Endothelial cell of umbilical vein (primary cell): ENCODE results near the gene PLXND1. TPM values are rescaled to one million over a fixed set of nuclear protein-coding genes. Genes with fewer than 3 reads are reported as not detected.
A peak's percentile ranks its signal among the peaks of the same experiment; 100 is the strongest.

Experiments
- Bru-seq: library from RNA; stranded (reverse); fragments of 400-500 nt; gene quantifications from one replicate; lab custom pipeline; 2021; lab: Mats Ljungman, UMichigan
- BruChase-seq, 2 experiments: library from RNA; stranded (reverse); fragments of 400-500 nt; gene quantifications; one replicate each; lab custom pipeline; 2021; lab: Mats Ljungman, UMichigan
- BruUV-seq: library from RNA; stranded (reverse); fragments of 400-500 nt; replicated peaks from 2 replicates; lab custom pipeline; 2021; lab: Mats Ljungman, UMichigan
- CTCF ChIA-PET: fragments of 300-600, 350-600 bp; sonication (Branson Sonifier 250); formaldehyde crosslinking; loops from one replicate; lab custom pipeline; 2021; ENCODE audit warnings: antibody characterized with exemption, inconsistent platforms; lab: Charles Lee
- POLR2A ChIA-PET: fragments of 300-600, 350-600 bp; sonication (Branson Sonifier 250); formaldehyde crosslinking; loops from one replicate; lab custom pipeline; 2021; ENCODE audit warnings: antibody characterized with exemption, inconsistent platforms; lab: Charles Lee
- DNase-seq: peaks from one replicate; pipeline ENCODE4 v3.0.0-alpha.2; 2011; ENCODE audit warnings: low read depth, low spot score
- FAIRE-seq: peaks from 2 replicates; lab custom pipeline; 2011; peaks lifted over from hg19 to GRCh38; lab: Jason Lieb, UNC
- H2AFZ ChIP-seq: 2 replicates; pipeline ENCODE4 v1.6.0; 2012; ENCODE audit warnings: low read depth, low read length, control low read depth, inconsistent platforms
- H3K27ac ChIP-seq: 2 replicates; pipeline ENCODE4 v1.5.1; 2011; ENCODE audit warnings: low read depth, mild to moderate bottlenecking, control low read depth, low read length, moderate library complexity; ENCODE audit not compliant: insufficient read depth
- H3K27me3 ChIP-seq, 2 experiments: 2 replicates each; pipeline versions ENCODE4 v1.6.0 to v1.6.1; 2011; ENCODE audit warnings: low read length in 2 of 2, mixed read lengths in 1 of 2; ENCODE audit not compliant: control insufficient read depth in 2 of 2, insufficient read depth in 2 of 2
- H3K36me3 ChIP-seq, 2 experiments: 2 replicates in 1 of 2; 3 replicates in 1 of 2; pipeline ENCODE4 v1.5.1; 2011; ENCODE audit warnings: low read length in 2 of 2, mild to moderate bottlenecking in 1 of 2, moderate library complexity in 1 of 2; ENCODE audit not compliant: control insufficient read depth in 2 of 2, insufficient read depth in 2 of 2; ENCODE audit errors: extremely low read depth in 1 of 2
- H3K4me1 ChIP-seq: 3 replicates; pipeline ENCODE4 v1.5.1; 2011; ENCODE audit warnings: mild to moderate bottlenecking, low read length; ENCODE audit not compliant: control insufficient read depth, insufficient read depth; ENCODE audit errors: extremely low read depth
- H3K4me2 ChIP-seq: 2 replicates; pipeline ENCODE4 v1.6.1; 2011; ENCODE audit warnings: low read length, control low read depth, mixed read lengths; ENCODE audit not compliant: insufficient read depth
- H3K4me3 ChIP-seq, 3 experiments: fragments of 200-600 bp in 1 of 3; sonication (generic), shearing (Covaris generic) in 1 of 3; replicated peaks in 1 of 3; 2 replicates each; pipeline ENCODE4 v1.5.1; 2011 to 2016; ENCODE audit warnings: control low read depth in 3 of 3, low read length in 3 of 3, mild to moderate bottlenecking in 2 of 3, inconsistent platforms in 1 of 3, low read depth in 1 of 3, moderate library complexity in 1 of 3; ENCODE audit not compliant: insufficient read depth in 1 of 3
- H3K79me2 ChIP-seq: 2 replicates; pipeline ENCODE4 v1.6.0; 2012; ENCODE audit warnings: low read length, inconsistent platforms; ENCODE audit not compliant: control insufficient read depth, insufficient read depth
- H3K9ac ChIP-seq: replicated peaks from 2 replicates; pipeline ENCODE3; 2011; ENCODE audit warnings: low read length, control low read depth; ENCODE audit not compliant: insufficient read depth; ENCODE audit errors: extremely low read depth
- H3K9me1 ChIP-seq: replicated peaks from 3 replicates; pipeline ENCODE4 v1.6.0; 2011; ENCODE audit warnings: mild to moderate bottlenecking, low read length; ENCODE audit not compliant: control insufficient read depth, insufficient read depth; ENCODE audit errors: extremely low read depth
- H3K9me3 ChIP-seq: replicated peaks from 2 replicates; pipeline ENCODE4 v1.5.1; 2012; ENCODE audit warnings: low read length, inconsistent platforms; ENCODE audit not compliant: control insufficient read depth, insufficient read depth
- H4K20me1 ChIP-seq: replicated peaks from 2 replicates; pipeline ENCODE3; 2011; ENCODE audit warnings: mild to moderate bottlenecking, low read length; ENCODE audit not compliant: control insufficient read depth, insufficient read depth; ENCODE audit errors: extremely low read depth
- EZH2 ChIP-seq: IDR thresholded peaks from 2 replicates; pipeline ENCODE4 v1.6.1; 2012; ENCODE audit warnings: borderline replicate concordance, low read depth, mild to moderate bottlenecking, moderate library complexity, low read length, inconsistent platforms; ENCODE audit not compliant: severe bottlenecking
- GATA2 ChIP-seq: IDR thresholded peaks from 2 replicates; pipeline ENCODE4 v1.7.0; 2011; ENCODE audit warnings: low read depth, mild to moderate bottlenecking, moderate library complexity, mixed read lengths, low read length; ENCODE audit not compliant: insufficient read length, insufficient read depth
- MYC ChIP-seq: IDR thresholded peaks from one replicate; pipeline ENCODE4 v1.6.1; 2011; ENCODE audit warnings: mild to moderate bottlenecking, low read depth, low read length
- POLR2A ChIP-seq: IDR thresholded peaks from 2 replicates; pipeline ENCODE4 v1.6.1; 2012; ENCODE audit warnings: low read depth, mild to moderate bottlenecking, control low read depth, low read length
- POLR2AphosphoS5 ChIP-seq: IDR thresholded peaks from 2 replicates; pipeline ENCODE4 v1.6.1; 2012; ENCODE audit warnings: low read depth, mild to moderate bottlenecking, control low read depth, low read length, moderate library complexity; ENCODE audit not compliant: insufficient read depth
- dilution Hi-C: fragments of 300-500 bp; cut with MboI; formaldehyde crosslinking; loops from one replicate; pipeline ENCODE4 v1.15.0; 2019; ENCODE audit warnings: low sequenced_read_pairs; ENCODE audit not compliant: extremely low pct_ligation_motif_present
- intact Hi-C: fragments of 100-400 bp; cut with micrococcal nuclease; formaldehyde crosslinking; loops from one replicate; pipeline ENCODE4 v1.10.0; 2022
- long read RNA-seq: library from polyadenylated mRNA; stranded (forward); transcript quantifications from one replicate; pipeline ENCODE4 v2.0.0, GENCODE V29; 2021
- polyA minus RNA-seq, 3 experiments: library from RNA; depleted of rRNA, polyadenylated mRNA; stranded (reverse); fragments of >200 nt; gene quantifications; 1 replicate in 1 of 3; 2 replicates in 2 of 3; pipeline ENCODE4 v1.2.3, GENCODE V29; 2011
- polyA plus RNA-seq, 4 experiments: library from polyadenylated mRNA; depleted of rRNA in 3 of 4; stranded (reverse) in 3 of 4; unstranded in 1 of 4; fragments of >200 nt; gene quantifications; 2 replicates each; pipeline versions ENCODE4 v1.2.1 to v1.2.3, GENCODE V29; 2011 to 2012; ENCODE audit warnings: missing spikeins in 1 of 4
- total RNA-seq: library from RNA; stranded (reverse); gene quantifications from 2 replicates; pipeline ENCODE4 v1.2.3, GENCODE V29; 2021
- TF ChIP-seq, protein P1 (sequence below): IDR thresholded peaks from 2 replicates; pipeline ENCODE4 v1.6.1; 2011; ENCODE audit not compliant: insufficient read depth, insufficient read length

PLXND1 gene, protein sequence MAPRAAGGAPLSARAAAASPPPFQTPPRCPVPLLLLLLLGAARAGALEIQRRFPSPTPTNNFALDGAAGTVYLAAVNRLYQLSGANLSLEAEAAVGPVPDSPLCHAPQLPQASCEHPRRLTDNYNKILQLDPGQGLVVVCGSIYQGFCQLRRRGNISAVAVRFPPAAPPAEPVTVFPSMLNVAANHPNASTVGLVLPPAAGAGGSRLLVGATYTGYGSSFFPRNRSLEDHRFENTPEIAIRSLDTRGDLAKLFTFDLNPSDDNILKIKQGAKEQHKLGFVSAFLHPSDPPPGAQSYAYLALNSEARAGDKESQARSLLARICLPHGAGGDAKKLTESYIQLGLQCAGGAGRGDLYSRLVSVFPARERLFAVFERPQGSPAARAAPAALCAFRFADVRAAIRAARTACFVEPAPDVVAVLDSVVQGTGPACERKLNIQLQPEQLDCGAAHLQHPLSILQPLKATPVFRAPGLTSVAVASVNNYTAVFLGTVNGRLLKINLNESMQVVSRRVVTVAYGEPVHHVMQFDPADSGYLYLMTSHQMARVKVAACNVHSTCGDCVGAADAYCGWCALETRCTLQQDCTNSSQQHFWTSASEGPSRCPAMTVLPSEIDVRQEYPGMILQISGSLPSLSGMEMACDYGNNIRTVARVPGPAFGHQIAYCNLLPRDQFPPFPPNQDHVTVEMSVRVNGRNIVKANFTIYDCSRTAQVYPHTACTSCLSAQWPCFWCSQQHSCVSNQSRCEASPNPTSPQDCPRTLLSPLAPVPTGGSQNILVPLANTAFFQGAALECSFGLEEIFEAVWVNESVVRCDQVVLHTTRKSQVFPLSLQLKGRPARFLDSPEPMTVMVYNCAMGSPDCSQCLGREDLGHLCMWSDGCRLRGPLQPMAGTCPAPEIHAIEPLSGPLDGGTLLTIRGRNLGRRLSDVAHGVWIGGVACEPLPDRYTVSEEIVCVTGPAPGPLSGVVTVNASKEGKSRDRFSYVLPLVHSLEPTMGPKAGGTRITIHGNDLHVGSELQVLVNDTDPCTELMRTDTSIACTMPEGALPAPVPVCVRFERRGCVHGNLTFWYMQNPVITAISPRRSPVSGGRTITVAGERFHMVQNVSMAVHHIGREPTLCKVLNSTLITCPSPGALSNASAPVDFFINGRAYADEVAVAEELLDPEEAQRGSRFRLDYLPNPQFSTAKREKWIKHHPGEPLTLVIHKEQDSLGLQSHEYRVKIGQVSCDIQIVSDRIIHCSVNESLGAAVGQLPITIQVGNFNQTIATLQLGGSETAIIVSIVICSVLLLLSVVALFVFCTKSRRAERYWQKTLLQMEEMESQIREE (N-terminal part only)
- total RNA-seq (834 and 860 TPM in 2 replicates), polyA plus RNA-seq (300 and 332 TPM in 2 replicates), polyA minus RNA-seq (583 and 647 TPM in 2 replicates), Bru-seq, nascent RNA (percentile 89 among the genes with signal in this experiment), BruChase-seq, experiment 1, labeled RNA remaining after a 6-hour chase (percentile 97 among the genes with signal in this experiment), BruChase-seq, experiment 2, labeled RNA remaining after a 2-hour chase (percentile 97 among the genes with signal in this experiment)
- polyA plus RNA-seq (2011; cell fraction: cytosol; rRNA removed): 436 and 495 TPM in 2 replicates
- polyA plus RNA-seq (2011; cell fraction: nucleus; rRNA removed): 1,145 and 1,490 TPM in 2 replicates
- polyA plus RNA-seq (2012): 463 and 559 TPM in 2 replicates
- polyA minus RNA-seq (2011; cell fraction: cytosol; rRNA and poly(A)+ RNA removed): 21.9 TPM
- polyA minus RNA-seq (2011; cell fraction: nucleus; rRNA and poly(A)+ RNA removed): 454 and 479 TPM in 2 replicates
- long read RNA-seq, full-length matches to known transcripts: 30 of 925 reads
- long read RNA-seq, partial matches to known transcripts: 144 of 925 reads
- long read RNA-seq, other reads (novel, unspliced or antisense): 751 of 925 reads

DNA sequence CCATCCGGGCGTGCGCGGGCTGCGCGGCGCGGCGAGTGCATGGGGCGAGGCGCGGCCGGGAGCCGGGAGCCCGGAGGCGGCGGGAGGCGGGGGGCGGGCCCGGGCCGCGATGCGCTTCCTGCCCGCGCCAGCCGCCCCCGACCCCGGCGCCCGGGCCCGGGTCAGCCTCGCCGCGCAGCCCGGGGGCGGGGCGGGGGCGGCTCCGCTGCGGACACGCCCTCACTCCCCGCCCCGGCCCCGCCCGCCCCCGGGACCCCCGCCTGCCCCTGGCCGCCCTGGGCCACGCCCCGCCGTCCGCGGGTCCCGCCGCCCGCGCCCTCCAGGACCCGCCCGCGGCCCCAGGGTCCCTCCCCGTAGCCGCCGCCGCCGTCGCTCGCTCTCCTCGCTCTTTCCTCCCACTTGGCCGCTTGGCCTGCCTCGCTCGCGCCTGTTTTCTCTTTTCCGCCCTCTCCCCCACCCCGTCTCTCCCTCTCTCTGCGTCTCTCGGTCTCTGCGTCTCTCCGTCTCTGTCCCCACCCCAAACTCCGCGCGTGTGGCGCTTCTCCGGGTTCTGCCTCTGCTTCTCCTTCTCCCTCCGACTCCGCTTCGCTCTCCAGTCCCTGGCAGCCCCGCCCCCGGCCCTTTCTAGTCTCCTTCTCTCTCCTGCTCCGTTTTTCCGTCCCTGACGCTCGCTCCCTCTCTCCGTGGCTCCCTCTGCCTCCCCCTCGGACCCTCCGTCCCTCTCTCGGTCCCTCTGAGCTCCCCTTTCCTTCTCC, at the start of gene PLXND1:
Gene PLXND1, minus strand, starts transcription at position 41 of the 755 bp plus-strand sequence. Its CDS starts 37 bp downstream, at position 4.
- CTCF ChIA-PET: interaction anchor here (1.6 to 4.0 kb wide), 6 partner anchors 10 to 117 kb away, joined by 9 to 33 read pairs (median 14); no protein-coding TSS in a partner anchor
- peak; percentile 86 for FAIRE-seq

More for the DNA sequence above, at the start of gene PLXND1:
- no peaks in the 10 kb centered on the region for H3K36me3 ChIP-seq
- peak within 1 kb of the TSS; percentile 15 for H3K4me2 ChIP-seq
- H3K9me3 ChIP-seq: no peaks in the 10 kb centered on the region
- dilution Hi-C loops (no loop called here), intact Hi-C loops (loop anchor here (1.0 to 2.0 kb wide), 2 partner anchors 8 to 14 kb away; no protein-coding TSS in a partner anchor)
- no peaks in the 10 kb centered on the region for H3K9me1 ChIP-seq
- TF ChIP-seq EZH2 (no peak), POLR2AphosphoS5 (peak; percentile 87), GATA2 (no peak), MYC (no peak), POLR2A (peak; percentile 79)
- TF ChIP-seq, protein P1, sequence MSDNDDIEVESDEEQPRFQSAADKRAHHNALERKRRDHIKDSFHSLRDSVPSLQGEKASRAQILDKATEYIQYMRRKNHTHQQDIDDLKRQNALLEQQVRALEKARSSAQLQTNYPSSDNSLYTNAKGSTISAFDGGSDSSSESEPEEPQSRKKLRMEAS: no peak
- H2AFZ ChIP-seq: no peak within 1 kb of the TSS
- peaks cover 54% of the 10 kb centered on the region for H3K4me1 ChIP-seq
- H3K79me2 ChIP-seq: peaks cover 45% of the 10 kb centered on the region
- peak within 1 kb of the TSS; percentile 85 for H3K27ac ChIP-seq
- POLR2A ChIA-PET: interaction anchor here (0.6 kb wide), 1 partner anchor 15 kb away, joined by 3 read pairs; no protein-coding TSS in a partner anchor
- peak within 1 kb of the TSS; percentile 36 to 87 (median 63) for H3K4me3 ChIP-seq
- H3K9ac ChIP-seq: peak within 1 kb of the TSS; percentile 76
- no peaks in the 10 kb centered on the region for H4K20me1 ChIP-seq
- BruUV-seq: no TSS peak
- H3K27me3 ChIP-seq: no peaks in the 10 kb centered on the region
- DNase-seq: peak; percentile 81
